Measurements from ENCODE around the gene CTIF.
"Not testable (repeated sequence)": the region's sequence is repeated elsewhere in the genome, so short reads cannot be mapped to it uniquely, and the experiment has no call there.

CTIF gene

DNA sequence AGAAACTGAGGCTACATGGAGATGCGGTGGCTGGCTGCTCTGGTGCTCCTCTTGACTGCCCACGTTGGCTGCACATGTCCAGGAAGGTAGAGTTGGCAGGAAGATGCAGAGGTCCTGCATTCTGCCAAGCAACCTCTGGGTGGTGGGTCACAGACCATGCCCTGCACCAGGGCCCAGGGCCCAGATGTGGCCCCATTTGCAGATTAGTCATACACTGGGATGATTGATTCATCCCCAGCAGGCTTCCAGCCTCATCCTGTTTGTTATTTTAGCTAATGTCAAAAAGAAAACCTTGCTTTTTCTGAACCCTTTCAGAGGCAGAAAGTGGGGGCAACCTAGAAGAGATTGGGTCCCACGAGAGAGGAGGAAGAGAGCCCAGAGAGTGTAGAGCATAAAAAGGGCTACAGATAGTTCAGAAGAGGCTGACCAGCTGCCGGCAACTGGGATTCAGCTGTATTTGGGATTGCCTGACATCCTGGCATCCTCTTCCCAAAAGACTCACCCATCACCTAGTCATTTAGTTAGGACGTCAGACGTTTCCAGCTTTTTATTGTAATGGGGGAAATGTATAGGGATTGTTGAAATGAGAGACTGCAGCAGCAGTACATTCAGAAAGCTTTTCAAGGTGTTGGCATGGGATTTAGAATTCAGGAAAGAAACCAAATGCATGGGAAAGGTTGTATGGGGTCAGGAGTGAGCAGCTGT, 101.9 kb downstream of the CTIF start:
- no peak for DNase-seq (ENCODE audit: low read depth, low spot score)

DNA sequence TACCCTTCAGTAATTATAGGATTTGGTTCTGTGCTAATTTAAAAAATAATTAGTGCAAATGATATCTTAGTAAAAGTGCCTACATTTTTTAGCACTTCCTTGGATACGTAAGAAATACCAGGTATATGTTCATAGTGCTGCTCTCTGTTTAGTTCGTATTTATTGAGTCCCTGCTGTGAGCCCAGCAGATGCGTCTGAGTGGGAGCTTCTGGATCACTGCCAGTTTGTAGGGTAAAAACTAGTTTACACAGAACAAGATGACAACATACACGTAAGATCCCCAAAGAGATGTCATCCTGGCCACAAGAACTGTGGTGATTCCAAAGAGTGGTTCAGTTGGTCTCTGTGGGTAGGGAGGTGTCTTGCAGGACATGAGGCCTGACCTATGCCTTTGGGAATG, 103.2 kb downstream of the CTIF start:
- no peak for DNase-seq (ENCODE audit: low read depth, low spot score)

DNA sequence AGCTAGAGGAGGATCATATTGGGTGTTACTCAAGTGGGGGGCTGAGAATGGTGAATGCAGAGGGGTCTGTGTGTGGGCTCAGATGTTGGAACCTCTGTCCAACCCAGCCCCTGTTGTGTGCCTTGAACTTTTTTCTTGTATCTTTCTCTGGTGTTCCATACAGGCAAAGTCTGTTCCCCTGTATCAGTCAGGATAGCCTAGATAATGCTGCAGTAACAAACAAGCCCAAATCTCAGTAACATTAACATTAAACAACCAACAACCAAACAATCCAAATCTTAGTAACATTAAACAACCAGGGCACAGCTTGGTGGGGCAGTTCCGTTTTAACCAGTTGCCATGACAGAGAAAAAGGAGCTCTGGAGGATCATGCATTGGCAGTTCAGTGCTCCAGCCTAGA, 103.7 kb downstream of the CTIF start:
- DNase-seq (ENCODE audit: low read depth, low spot score): no peak

DNA sequence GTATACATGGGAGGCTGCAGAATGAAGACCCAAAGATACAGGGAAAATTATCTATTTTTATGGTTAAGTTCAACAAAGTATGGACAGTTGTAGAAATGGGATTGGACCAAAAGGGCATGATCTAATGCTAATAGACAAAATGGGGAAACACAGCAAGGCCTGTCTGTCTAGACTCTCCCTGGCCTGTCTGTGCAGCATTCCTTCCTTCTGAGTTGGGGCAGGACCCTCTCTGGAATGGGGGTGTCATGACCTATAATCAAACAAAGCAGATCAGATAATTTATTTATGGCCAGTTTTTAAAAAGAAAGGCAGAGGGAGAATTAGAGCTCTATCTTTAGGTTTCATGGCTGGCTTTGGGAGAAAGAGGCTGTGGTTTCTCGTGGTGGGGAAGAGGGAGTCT, 104.4 kb downstream of the CTIF start:
- DNase-seq (ENCODE audit: low read depth, low spot score): no peak

DNA sequence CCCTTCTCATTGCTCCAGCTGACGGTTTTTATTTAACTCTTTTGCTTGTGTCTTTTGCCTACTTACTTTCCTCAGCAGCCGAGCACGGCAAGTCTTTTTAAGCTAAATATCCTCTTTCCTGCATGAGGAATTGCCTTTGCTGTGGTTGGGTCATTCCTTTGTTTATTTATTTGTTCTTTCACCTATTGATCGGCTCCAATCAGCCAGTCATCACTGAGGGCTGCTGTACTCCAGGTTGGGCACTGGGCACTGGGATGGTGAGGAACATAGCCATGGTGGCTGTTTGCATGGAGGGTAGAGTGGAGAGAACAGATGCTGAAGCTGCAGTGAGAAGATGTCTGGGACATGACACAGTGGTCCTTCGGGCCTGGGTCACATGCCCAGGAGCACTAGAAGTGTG, 105.2 kb downstream of the CTIF start:
- DNase-seq (ENCODE audit: low read depth, low spot score): no peak

DNA sequence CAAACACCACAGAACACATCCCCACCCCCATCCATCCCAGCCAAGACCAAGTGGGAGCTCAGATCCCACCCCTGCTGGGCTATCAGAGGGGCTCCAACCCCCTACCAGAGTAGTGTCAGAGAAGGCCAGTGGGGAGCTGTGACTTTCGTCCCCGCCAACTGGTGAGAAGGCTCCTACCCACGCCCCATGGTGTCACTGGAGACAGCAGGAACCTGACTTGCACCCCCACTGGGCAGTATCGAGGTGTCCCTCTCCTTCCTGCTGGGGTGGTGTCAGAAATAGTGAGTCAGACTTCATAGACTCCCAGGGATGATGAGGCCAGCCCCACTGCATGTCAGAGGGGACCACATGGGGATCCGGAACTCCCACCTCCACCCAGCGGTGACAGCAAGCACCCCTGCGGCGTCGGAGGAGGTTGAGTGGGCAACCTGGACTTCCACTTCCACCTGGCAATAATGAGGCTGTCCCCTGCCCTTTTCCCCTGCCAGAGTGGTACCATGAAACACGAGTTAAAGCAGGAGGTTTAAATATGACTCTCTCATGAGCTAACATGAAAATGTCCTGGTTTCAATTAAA, 106.7 kb downstream of the CTIF start:
- no peak for DNase-seq (ENCODE audit: low read depth, low spot score)

DNA sequence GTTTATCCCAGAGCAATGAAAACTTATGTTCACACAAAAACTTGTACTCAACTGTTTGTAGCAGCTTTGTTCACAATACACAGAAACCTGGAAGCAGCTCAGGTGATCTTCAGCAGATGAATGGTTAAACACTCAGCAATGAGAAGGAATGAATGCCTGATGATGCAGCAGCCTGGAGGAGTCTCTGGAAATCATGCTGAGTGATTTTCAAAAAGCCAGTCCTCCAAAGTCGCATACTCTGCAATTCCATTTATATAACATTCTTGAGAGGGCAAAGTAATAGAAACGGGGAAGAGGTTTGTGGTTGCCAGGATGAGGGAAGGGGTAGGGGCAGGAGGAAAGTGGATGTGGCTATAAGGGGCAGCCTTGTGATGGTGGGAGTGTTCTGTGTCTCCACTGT, 108.1 kb downstream of the CTIF start:
- no peak for DNase-seq (ENCODE audit: low read depth, low spot score)

DNA sequence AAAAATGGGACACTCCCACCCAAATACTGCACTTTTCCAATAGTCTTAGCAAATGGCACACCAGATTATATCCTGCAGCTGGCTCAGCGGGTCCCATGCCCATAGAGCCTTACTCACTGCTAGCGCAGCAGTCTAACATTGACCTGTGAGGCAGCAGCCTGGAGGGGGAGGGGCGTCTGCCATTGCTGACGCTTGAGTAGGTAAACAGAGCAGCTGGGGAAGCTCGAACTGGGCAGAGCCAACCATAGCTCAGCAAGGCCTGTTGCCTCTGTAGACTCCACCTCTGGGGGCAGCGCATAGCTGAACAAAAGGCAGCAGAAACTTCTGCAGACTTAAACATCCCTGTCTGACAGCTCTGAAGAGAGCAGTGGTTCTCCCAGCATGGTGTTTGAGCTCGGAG, 110.4 kb downstream of the CTIF start:
- DNase-seq (ENCODE audit: low read depth, low spot score): no peak

DNA sequence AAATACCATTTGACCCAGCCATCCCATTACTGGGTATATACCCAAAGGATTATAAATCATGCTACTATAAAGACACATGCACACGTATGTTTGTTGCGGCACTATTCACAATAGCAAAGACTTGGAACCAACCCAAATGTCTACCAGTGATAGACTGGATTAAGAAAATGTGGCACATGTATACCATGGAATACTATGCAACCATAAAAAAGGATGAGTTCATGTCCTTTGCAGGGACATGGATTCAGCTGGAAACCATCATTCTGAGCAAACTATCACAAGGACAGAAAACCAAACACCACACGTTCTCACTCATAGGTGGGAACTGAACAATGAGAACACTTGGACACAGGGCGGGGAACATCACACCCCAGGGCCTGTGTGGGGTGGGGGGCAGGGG, 115.8 kb downstream of the CTIF start:
- not testable (repeated sequence) for DNase-seq (ENCODE audit: low read depth, low spot score)

DNA sequence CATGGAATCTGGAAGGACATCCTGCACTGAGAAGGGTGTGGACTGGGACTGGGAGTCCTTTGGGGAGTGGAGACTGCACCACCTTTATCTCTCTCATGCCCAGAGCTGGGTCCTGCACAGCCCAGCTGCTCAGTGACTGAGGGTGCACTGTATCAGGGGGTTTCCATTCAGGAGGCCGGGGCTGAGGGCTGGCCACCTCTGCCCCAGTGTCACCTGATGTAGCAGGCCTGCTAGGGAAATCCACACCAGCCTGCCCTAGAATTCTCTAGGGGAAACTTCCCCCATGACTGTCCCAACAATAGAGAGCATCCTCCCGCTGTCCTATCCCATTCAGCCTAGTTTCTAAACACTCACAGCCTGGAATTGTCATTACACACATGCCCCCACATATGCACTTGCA, 116.7 kb downstream of the CTIF start:
- no peak for DNase-seq (ENCODE audit: low read depth, low spot score)

DNA sequence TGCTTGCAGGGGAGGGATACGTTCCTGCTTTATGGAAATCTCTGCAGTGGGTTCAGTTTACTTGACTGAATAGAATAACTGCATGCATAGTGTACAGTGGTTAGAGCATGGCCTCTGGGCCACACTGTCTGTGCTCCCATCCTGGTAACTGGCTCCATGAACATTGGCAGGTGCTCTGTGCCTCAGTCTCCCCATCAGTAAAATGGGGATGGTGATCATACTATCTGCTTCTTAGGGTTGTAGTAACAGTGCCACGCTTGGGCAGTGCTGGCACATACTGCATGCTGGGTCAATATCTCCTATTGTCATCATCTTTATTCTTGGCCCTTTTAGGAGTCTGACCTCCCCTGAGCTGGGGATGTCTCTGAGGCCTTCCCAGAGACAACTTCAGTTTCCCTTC, 117.3 kb downstream of the CTIF start:
- DNase-seq (ENCODE audit: low read depth, low spot score): no peak

DNA sequence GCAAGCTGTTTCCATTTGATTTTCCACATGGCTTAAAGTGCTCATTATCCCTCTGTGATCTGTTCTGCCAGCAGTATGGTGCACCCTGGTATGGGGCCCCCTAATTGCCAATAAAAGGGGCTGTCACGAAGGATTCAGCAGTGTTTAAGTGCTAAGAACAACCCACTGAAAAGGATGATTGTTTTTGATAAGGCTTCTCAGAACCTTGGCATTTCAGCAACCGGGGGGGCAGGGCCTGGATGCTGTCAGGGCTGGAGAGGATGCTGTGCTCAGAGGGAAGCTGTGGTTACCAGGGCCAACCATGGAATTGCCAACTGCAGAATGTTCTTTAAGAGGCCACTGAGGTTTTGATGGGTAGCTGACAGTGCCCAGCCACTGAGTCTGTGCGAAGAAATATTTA, 117.8 kb downstream of the CTIF start:
- no peak for DNase-seq (ENCODE audit: low read depth, low spot score)

DNA sequence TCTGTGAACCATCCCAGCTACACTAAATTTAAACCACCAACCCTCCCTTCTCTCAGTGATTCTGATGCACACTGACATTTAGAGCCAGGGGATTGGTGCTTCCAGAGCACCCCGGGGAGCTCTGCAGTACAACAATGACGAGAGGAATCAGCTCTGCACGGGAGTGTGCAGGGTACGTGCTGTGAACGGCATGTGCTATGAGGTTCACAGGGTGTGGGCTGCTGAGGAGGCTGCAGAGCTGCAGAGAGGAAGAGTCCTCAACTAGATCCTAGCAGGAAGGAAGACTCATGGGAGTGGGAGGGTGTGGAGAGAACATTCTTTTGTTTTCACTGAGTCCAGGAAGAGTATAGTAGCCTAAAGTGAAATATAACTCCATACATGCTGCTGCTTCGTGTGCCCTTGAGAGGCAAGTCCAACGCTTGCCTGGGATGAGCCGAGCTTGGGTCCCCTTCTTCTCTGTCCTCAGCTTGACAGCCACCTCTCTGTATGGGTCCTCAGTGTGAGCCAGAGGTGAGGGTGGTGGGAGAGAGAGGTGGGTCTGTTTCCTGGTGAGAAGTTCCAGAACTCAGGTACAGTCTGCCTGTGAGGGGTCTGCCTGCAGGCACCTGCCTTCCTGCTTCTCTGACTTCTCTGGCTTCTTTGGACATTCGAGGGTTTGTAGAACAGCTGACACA, 118.8 kb downstream of the CTIF start:
- DNase-seq (ENCODE audit: low read depth, low spot score): peak; percentile 78

DNA sequence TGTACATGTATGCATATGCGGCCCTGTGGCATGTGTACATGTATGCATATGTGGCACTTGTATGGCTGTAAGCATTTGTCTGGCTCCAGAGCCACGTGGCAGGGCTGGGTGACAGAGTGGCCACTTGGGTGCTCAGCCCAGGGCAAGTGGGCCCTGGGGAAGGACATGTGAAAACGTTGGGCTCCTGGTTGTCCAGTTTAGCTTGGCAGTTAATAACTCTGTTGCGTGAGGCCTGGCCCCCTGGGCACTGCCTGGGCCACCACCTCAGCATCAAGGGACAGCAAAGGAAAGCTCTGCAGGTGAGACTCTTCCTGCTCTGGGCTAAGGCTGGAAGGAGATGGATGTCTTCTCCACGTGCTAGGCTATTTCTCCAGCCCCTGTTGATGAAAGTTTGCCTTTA, 119.9 kb downstream of the CTIF start:
- no peak for DNase-seq (ENCODE audit: low read depth, low spot score)

DNA sequence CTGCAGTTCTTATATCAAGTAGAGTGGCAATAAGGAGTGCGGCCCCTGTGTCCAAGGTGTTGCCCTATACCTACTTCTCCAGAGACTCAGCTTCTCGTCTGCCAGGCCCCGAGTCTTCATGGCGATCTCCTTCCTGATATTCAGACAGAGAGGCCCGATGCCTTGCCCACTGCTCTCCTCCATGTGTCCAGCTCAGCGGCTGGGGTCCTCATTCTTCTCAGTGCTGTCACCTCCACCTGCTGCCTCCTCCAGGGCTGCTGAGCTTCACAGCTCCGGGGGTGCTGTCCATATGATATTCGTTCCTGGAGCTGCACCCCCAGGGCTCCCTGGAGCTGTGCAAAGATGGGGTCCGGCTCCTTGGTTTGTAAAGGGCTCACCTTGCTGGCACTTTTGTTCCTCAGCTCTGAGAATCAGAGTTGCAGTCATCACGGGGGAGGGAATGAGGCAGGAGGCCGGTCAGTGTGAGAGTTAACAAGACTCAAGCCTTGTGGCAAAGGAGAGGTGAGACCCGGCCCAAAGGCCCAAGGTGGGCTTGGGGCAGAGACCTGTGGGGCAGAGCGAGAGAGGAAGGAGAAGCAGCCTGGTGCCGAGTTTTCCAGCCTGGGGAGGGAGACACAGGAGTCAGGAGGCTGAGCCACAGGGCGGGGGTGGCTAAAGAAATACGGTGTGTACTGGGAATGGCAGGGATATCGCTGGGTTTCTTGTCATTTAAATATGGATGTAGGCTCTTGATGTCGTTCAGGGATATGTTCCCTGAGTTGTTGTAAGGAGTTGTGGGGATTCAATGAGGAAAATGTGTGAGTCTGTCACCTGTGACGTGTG, 120.6 kb downstream of the CTIF start:
- no peak for DNase-seq (ENCODE audit: low read depth, low spot score)

DNA sequence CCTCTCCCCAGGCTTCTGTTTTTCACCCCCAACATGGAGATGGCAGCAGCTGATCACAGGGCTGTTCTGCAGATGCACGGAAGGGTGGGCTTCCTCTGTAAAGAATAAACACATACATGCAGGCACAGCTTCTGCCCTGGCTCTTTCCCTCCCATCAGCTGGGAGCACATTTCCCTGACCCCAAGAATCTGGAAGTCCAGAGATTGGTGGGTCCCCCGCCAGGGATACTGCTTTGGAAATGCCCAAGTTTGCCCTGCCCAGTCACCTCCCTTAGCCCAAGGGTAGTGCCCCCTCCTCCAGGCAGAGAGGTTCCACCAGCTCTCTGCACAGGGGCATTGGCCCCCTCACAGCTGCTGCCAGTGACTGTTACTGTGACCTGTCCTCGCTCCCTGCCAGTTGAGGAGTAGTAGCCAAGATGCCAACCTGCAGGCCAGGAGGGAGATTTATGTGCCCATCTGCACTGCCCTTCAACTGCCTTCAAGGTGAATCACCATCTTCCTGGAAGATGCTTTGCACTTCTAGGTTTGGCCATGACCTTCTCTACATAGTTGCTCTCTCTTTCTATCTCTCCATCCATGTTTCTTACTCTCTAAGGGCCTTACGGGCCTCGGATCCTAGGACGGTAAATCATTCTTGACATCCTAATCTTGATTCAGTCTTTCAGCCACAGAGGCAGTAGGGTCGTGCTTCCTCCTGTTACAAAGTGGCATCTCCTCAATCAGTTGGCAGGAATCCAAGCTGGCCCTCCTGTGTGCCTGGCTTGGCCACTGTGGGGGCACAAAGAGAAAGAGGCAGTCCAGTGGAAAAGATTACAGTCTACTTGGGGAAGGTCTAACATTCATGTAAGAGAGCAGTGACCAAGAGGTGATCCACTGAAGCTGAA, 121.8 kb downstream of the CTIF start:
- no peak for DNase-seq (ENCODE audit: low read depth, low spot score)

DNA sequence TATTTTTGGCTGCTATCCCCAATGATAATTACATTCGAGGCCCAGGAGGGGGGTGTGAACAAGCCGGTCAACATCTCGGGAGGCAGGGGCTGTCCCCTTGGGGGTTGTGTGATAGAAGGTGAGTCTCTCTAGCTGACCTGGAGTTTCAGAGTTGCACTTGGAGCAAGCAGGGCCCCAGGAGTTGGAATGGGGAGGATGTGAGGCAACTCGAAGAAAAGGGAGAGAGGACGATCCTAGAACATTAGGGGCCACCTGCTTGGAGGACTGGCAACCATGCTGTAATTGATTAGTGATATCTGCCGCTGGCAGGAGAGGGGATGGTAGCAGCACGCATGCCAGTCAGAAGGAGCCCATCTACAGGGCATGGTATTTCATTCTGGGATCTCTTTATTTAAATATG, 122.6 kb downstream of the CTIF start:
- no peak for DNase-seq (ENCODE audit: low read depth, low spot score)

DNA sequence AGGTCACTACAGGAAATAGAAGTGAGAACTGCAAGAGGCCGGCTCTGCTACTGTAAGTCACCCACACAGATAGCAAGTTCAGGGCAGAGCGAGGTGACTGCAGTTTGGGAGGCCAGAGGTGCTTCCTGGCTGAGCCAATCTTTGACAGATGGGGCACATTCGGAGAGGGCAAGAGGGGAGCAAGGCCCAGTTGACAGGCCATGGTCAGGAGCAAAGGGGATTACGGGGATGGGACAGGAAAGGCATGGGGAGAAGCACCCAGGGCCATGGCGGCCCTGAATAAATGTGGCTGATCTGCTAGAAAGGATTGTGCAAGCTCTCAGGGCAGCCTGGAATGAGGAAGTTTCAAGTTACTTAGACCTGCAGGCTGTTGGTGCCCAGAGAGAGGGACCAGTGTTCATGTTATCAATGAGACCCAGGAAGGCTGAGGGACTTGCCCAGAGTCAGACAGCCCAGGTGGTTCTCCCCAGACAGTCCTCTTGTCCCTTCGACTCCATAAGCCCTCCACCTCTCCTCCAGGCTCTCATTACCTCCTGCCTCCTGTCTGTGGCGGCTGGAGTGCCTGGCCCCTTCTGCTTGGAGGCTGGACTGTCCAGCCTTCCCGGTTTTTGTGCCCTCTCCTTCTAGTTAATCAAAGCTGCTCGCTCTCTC, 123.3 kb downstream of the CTIF start:
- DNase-seq (ENCODE audit: low read depth, low spot score): no peak

DNA sequence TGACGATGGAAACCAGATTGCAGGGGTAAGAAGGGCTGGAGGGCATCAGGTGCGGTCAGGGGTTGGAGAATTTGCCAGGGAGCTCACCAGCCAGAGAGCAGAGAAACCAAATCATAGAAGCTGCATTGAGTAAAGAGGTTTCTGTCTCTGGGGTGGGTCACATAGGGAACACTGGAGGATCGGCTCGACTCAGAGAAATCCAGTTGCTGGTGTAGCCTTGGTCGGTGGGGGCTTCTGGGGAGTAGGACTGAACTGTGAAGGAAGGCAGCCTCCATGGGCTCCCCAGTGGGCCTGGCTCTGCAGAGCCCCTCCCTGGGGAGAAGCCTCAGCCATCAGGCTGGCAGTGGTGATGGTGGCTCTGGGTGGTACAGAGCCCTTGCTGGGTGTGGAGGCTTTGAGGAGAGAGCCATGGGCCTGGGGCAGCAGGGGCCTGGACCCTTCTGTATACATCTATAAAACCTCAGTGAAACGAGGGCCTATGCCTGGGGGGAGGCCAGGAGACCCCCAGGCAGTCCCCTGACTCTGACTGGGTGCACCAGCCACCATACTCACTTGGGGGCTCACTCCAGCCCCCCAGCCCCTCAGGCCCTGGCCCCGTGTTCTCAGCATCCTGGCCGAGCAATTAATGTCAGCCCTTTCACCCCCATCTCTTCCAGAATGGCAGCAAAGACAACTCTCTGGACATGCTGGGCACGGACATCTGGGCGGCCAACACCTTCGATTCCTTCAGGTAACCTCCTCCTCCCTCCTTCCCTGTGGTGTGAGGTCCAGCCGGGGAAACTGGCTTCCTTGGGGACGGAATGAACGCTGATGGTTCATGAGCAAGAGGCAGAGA, 124.5 kb downstream of the CTIF start:
- no peak for DNase-seq (ENCODE audit: low read depth, low spot score)

Data from smooth muscle cell of the brain vasculature (primary cell).